KOPT-K1 (cell line): Measurements from ENCODE around the gene ADARB2.

Experiments
- H3K27ac ChIP-seq: fragments of 200-600 bp; sonication (generic); 2 replicates; pipeline ENCODE4 v1.5.1; 2016; ENCODE audit warnings: antibody characterized with exemption, mild to moderate bottlenecking, low read depth, low read length; ENCODE audit not compliant: poor library complexity, severe bottlenecking
- H3K36me3 ChIP-seq: fragments of 200-600 bp; sonication (generic); 2 replicates; pipeline ENCODE4 v1.5.1; 2017; ENCODE audit warnings: antibody characterized with exemption, mild to moderate bottlenecking, low read length, moderate library complexity; ENCODE audit not compliant: insufficient read depth
- H3K9me3 ChIP-seq: fragments of 200-600 bp; sonication (generic); 2 replicates; pipeline ENCODE4 v1.5.1; 2017; ENCODE audit warnings: antibody characterized with exemption, low read length, mild to moderate bottlenecking; ENCODE audit not compliant: insufficient read depth, poor library complexity, severe bottlenecking

Gene ADARB2

GRCh38 chr10:1174022-1174421 is 563.3 kb downstream of the ADARB2 start:
- Histone ChIP-seq H3K36me3 (no peaks in the 10 kb centered on the region), H3K27ac (no peak overlapping the region), H3K9me3 (no peaks in the 10 kb centered on the region)

- H3K9me3 ChIP-seq = no peaks in the 10 kb centered on the region
- H3K36me3 ChIP-seq = no peaks in the 10 kb centered on the region
- no peak overlapping the region for H3K27ac ChIP-seq
These were observed 564.2 kb downstream of the ADARB2 start for GRCh38 chr10:1173091-1173490.

DNA sequence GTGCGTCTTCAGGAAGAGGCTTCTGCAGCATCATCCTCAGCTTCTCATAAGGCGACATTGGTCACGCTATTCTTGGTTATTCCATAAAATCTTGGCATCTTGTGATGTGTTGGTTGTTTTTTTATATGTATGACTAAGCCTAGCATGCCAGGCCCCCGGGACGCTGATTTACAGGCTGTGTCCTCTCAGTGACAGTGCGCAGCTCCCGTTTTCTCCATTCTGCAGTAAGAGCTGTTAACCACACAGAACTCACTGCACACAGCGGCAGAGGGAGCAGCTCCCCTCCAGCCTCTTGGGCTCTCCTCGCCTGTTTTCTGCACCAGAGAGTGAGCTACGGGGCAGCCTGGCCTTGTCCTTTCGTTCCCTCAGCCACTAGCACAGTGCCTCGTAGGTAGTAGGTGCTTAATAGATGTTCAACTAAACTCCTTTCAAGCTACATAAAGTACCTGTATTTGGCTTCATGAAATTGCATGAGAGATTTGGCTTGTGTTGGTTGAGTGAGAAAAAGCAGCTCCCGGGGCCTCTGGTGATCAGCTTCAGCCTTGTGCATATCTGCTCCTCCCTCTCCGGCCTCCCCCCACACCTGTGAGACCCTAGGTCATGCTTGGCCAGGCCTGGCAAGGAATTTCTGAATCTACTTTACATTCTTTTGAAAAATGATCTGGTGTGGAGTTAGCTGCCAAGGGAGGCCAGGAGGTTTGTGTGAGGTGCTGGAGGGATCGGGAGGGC is 564.9 kb downstream of the ADARB2 start:
- H3K27ac ChIP-seq = no peak overlapping the region
- H3K9me3 ChIP-seq = no peaks in the 10 kb centered on the region
- no peaks in the 10 kb centered on the region for H3K36me3 ChIP-seq

GRCh38 chr10:1171586-1171985 is 565.7 kb downstream of the ADARB2 start:
- no peaks in the 10 kb centered on the region for H3K9me3 ChIP-seq
- H3K36me3 ChIP-seq = no peaks in the 10 kb centered on the region
- no peak overlapping the region for H3K27ac ChIP-seq

- Histone ChIP-seq H3K36me3 (no peaks in the 10 kb centered on the region), H3K27ac (no peak overlapping the region), H3K9me3 (no peaks in the 10 kb centered on the region)
These were observed 566.1 kb downstream of the ADARB2 start for GRCh38 chr10:1171182-1171581.

GRCh38 chr10:1170867-1171180 is 566.5 kb downstream of the ADARB2 start:
- Histone ChIP-seq H3K9me3 (no peaks in the 10 kb centered on the region), H3K36me3 (no peaks in the 10 kb centered on the region), H3K27ac (no peak overlapping the region)

DNA sequence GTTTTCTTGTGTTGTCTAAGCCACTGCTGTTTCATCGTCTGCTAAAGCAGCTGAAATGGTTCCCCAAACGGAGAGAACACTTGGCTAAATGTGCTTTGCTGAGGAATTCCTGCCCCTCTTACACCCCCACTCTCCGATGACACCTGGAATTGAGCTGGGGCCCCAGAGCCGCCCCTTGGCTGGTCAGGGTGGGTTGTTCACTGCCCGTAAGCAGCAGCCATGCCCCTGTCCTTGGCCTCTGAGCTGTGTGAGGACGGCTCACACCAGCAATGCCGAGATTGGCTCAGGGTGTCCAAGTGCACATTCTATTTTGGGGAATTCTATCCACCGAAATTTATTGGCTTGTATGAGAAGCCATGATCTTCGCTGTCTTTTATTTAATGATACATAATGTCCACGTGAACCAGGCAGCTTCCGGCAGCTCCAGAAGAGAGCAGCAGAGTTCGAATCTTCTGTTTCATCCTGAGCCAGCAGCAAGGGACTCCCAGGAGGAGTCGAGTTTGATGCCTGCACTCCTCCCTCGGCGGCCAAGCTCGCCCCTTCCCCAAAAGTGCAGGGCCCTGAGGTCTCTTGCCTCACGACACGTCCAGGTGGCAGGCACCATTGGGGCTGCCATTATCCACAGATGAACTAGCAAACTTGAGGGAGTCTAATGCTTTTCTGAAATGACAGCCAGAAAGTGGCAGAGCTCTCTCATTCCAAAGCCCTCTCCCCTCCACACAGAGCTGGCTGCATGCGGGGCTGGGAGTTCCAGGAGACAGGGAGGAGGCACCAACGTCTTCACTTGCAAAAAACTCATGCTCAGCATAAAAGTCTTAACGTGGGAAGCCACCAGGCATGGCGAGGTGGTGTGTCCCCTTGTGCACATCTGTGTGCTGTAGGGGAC is 567.1 kb downstream of the ADARB2 start:
- Histone ChIP-seq H3K27ac (no peak overlapping the region), H3K36me3 (no peaks in the 10 kb centered on the region), H3K9me3 (no peaks in the 10 kb centered on the region)

DNA sequence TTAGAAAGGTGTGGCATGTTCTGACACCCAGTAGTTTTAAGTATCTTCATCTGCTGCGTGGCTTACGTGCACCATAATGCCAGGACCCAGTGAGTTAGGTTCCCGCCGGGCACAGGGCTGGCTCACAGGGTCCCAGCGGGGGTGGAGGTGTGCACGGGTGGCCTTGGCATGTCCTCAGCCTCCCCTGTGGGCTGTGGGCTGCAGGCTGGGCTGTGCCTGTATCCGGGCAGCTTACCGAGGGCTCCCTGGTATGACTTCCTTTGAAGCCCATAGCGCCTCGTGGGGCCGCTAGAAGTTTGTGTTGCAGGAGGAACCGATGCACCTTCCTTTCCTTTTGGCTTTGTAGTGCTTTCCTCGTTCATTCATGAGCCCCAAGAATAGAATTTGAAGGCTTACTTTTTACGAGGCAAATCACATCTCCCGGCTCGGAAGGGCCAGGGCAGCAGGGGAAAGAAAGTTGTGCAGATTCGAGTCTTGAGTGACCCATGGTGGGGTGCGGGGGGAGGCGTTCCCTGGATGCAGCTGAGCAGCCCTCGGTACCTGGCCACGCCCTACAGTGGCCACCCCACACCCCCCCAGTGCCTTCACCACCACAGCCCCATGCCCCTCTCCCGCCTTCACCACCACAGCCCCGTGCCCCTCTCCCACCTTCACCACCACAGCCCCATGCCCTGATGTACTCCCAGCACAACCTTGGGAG is 568.0 kb downstream of the ADARB2 start:
- Histone ChIP-seq H3K36me3 (no peaks in the 10 kb centered on the region), H3K9me3 (no peaks in the 10 kb centered on the region), H3K27ac (no peak overlapping the region)

GRCh38 chr10:1168763-1169162 is 568.6 kb downstream of the ADARB2 start:
- no peaks in the 10 kb centered on the region for H3K9me3 ChIP-seq

DNA sequence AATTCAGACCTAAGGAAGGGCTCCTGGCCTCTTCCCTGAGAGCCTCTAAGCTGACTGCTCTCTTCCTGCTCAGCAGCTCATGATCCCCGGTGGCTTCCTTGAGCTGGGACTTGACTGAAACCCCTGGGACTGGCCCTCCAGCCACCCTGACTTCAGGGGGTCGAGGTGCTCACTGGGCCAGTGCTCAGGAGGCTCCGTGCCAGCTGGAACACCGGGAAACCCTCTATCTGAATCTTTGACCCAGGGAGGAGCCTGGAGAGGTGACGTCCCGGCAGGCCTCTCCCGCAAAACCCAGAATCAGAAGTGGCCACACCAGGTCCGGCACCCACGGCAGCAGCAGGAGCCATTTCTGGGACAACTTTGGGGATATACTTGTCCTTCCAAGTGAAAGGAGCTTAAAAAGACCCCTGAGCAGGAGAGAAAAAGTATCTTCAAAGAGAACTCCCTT is 570.5 kb downstream of the ADARB2 start:
- Histone ChIP-seq H3K27ac (no peak overlapping the region), H3K9me3 (no peaks in the 10 kb centered on the region), H3K36me3 (no peaks in the 10 kb centered on the region)

More at GRCh38 chr10:1168763-1169162, 568.6 kb downstream of the ADARB2 start:
- no peak overlapping the region for H3K27ac ChIP-seq
- no peaks in the 10 kb centered on the region for H3K36me3 ChIP-seq

GRCh38 chr10:1166101-1166827 is 571.1 kb downstream of the ADARB2 start:
- Histone ChIP-seq H3K27ac (no peak overlapping the region), H3K9me3 (no peaks in the 10 kb centered on the region), H3K36me3 (no peaks in the 10 kb centered on the region)

DNA sequence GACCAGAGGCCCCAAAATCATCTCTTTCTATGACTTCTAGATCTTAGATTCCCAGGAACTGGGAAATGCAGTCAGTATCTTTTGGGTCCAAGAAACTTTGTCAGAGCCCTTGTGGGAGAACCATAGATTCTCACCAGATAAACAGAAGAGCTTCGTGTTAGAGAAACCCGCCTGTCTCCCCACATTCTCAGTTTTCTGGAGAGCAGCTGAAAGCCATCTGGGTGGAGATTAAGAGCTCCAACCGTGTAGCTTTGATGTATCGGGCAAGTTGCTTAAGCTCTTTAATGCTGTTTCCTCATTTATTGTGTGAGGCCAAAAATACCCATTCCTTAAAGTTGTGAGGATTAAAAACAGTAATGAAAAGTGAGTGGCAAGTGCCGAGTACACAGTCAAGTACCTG is 573.5 kb downstream of the ADARB2 start:
- H3K36me3 ChIP-seq = no peaks in the 10 kb centered on the region
- H3K27ac ChIP-seq = no peak overlapping the region
- no peaks in the 10 kb centered on the region for H3K9me3 ChIP-seq

DNA sequence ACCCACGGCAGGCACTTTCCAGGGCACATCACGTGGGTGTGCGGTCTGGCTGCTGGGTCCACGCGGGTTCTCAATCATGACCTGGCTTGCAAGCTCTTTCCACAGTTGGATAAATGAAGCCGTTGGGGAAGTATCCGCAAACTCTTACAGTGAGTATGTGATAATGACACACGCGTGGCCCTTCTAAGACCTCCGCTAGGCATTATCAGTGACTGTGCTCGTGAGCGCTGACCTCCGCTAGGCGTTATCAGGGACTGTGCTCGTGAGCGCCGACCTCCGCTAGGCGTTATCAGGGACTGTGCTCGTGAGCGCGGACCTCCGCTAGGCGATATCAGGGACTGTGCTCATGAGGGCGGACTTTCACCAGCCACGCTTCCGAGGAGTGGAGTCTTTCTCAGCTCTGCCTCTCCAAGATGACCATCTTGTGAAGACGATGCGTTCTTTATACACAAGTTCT is 574.1 kb downstream of the ADARB2 start:
- H3K36me3 ChIP-seq = no peaks in the 10 kb centered on the region
- no peak overlapping the region for H3K27ac ChIP-seq
- H3K9me3 ChIP-seq = no peaks in the 10 kb centered on the region

GRCh38 chr10:1162481-1163203 is 574.7 kb downstream of the ADARB2 start:
- Histone ChIP-seq H3K27ac (no peak overlapping the region), H3K9me3 (no peaks in the 10 kb centered on the region), H3K36me3 (no peaks in the 10 kb centered on the region)
